Ishikawa (cell line): ENCODE data around the gene RASA3.

Experiments used
- CEBPB ChIP-seq: IDR thresholded peaks from 2 replicates; pipeline ENCODE4 v1.6.1; 2012
- CREB1 ChIP-seq: IDR thresholded peaks from 2 replicates; pipeline ENCODE4 v1.6.1; 2012; ENCODE audit warnings: low read depth
- EGR1 ChIP-seq: IDR thresholded peaks from 2 replicates; pipeline ENCODE4 v1.6.1; 2012
- EP300 ChIP-seq: IDR thresholded peaks from 2 replicates; pipeline ENCODE4 v1.6.1; 2012; ENCODE audit warnings: borderline replicate concordance
- FOXM1 ChIP-seq: IDR thresholded peaks from 2 replicates; pipeline ENCODE4 v1.6.1; 2012; ENCODE audit warnings: low read depth, borderline replicate concordance
- MAX ChIP-seq: IDR thresholded peaks from 2 replicates; pipeline ENCODE4 v1.6.1; 2012
- NFIC ChIP-seq: IDR thresholded peaks from 2 replicates; pipeline ENCODE4 v1.6.1; 2012
- RAD21 ChIP-seq: IDR thresholded peaks from 2 replicates; pipeline ENCODE4 v1.6.1; 2012; ENCODE audit warnings: low read depth
- REST ChIP-seq: IDR thresholded peaks from 2 replicates; pipeline ENCODE4 v1.6.1; 2012; ENCODE audit warnings: low read depth, mild to moderate bottlenecking
- TAF1 ChIP-seq: IDR thresholded peaks from 2 replicates; pipeline ENCODE4 v1.6.1; 2012; ENCODE audit warnings: low read depth, mild to moderate bottlenecking
- TCF12 ChIP-seq: IDR thresholded peaks from 2 replicates; pipeline ENCODE4 v1.6.1; 2012; ENCODE audit warnings: low read depth
- TEAD4 ChIP-seq: IDR thresholded peaks from 2 replicates; pipeline ENCODE4 v1.6.1; 2012
- USF1 ChIP-seq: IDR thresholded peaks from 2 replicates; pipeline ENCODE4 v1.6.1; 2012
- YY1 ChIP-seq: IDR thresholded peaks from 2 replicates; pipeline ENCODE4 v1.6.1; 2012; ENCODE audit warnings: low read depth
- ZBTB7A ChIP-seq: IDR thresholded peaks from 2 replicates; pipeline ENCODE4 v1.6.1; 2012; ENCODE audit warnings: low read depth

The RASA3 gene

GRCh38 chr13:114016321-114017027 lies 115.9 kb downstream of the RASA3 start:
- TF ChIP-seq FOXM1 (no peak), TEAD4 (no peak), CREB1 (no peak), NFIC (no peak), TAF1 (no peak), TCF12 (no peak), EGR1 (no peak), MAX (no peak), USF1 (no peak), YY1 (no peak), CEBPB (no peak), RAD21 (no peak), ZBTB7A (no peak)

GRCh38 chr13:114015969-114016295 lies 116.5 kb downstream of the RASA3 start:
- 0 out of 2 replicates have a peak, but pooled peaks have one; percentile 12 for TF ChIP-seq ZBTB7A
- no peak for TF ChIP-seq TCF12

GRCh38 chr13:114015111-114015968 lies 117.1 kb downstream of the RASA3 start:
- TF ChIP-seq CEBPB (peak; percentile 34; the same call in 1 of the 2 replicates), FOXM1 (no peak), TCF12 (peak; percentile 50; the same call in 1 of the 2 replicates), TEAD4 (no peak), YY1 (0 out of 2 replicates have a peak, but pooled peaks have one; percentile 44), MAX (peak; percentile 44; the same call in 1 of the 2 replicates), NFIC (peak; percentile 49; the same call in 1 of the 2 replicates), EP300 (no peak), ZBTB7A (peak; percentile 67; the same call in 1 of the 2 replicates)

GRCh38 chr13:114013952-114014629 lies 118.3 kb downstream of the RASA3 start:
- TF ChIP-seq YY1 (no peak), FOXM1 (no peak), REST (no peak), EP300 (no peak), TCF12 (no peak), CEBPB (no peak), MAX (no peak), USF1 (no peak), CREB1 (no peak), RAD21 (no peak), NFIC (no peak), ZBTB7A (no peak)

- TF ChIP-seq ZBTB7A: no peak
- TF ChIP-seq TEAD4: no peak
- no peak for TF ChIP-seq FOXM1
- no peak for TF ChIP-seq TCF12
- no peak for TF ChIP-seq TAF1
- no peak for TF ChIP-seq EGR1
- no peak for TF ChIP-seq USF1
- no peak for TF ChIP-seq REST
- no peak for TF ChIP-seq RAD21
- no peak for TF ChIP-seq NFIC
- TF ChIP-seq CREB1: no peak
- TF ChIP-seq EP300: no peak
- no peak for TF ChIP-seq MAX
Observed at GRCh38 chr13:114013336-114013735, 119.1 kb downstream of the RASA3 start.
